Fibroblast of skin of abdomen (primary cell): Measurements from ENCODE around the gene RNF121.
A peak's percentile ranks its signal among the peaks of the same experiment; 100 is the strongest.

Experiments
- DNase-seq: peaks from one replicate; pipeline ENCODE4 v3.0.0-alpha.2; 2013

The RNF121 gene

DNA sequence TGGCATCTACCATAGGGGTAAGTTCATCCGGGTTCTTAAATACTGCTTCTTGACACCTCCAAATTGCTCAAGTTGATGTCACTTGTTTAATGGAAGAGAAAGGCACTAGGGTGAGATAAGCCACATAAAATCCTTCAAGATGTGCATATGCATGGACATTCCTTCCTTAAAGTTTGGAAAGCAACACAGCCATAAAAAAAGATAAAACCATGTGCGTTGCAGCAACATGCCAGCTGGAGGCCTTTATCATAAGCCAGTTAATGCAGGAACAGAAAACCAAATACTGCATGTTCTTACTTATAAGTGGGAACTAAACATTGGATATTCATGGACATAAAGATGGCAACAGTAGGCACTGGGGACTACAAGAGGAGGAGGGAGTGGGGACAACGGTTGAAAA is 61.9 kb downstream of the RNF121 start:
- no peak for DNase-seq

GRCh38 chr11:71991494-71991893 is 62.6 kb downstream of the RNF121 start:
- no peak for DNase-seq

GRCh38 chr11:71992136-71992730 is 63.4 kb downstream of the RNF121 start:
- no peak for DNase-seq

- no peak for DNase-seq
These were observed 65.9 kb downstream of the RNF121 start for GRCh38 chr11:71994786-71995185.

GRCh38 chr11:71995726-71996291 is 67.0 kb downstream of the RNF121 start:
- no peak for DNase-seq

DNA sequence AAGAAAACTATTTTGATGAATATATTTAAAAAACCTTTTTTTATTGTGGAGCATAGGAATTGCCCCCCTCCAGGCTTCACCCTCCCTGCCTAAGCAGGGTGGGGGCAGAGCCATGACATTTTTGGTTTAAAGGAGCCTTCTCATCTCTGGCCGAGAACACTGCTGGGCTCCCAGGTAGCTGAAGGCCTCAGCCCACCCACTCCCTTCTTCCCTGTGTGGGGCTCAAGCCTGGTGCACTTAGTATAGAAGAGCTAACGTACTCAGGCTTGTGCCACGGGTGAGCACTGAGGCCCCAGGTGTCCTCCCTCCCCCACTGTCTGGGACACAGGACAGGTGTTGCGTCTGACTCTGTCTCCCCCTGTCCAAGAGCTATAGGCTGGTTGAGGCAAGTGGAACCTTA is 67.7 kb downstream of the RNF121 start:
- no peak for DNase-seq

GRCh38 chr11:71996946-71997345 is 68.1 kb downstream of the RNF121 start:
- DNase-seq = no peak

DNA sequence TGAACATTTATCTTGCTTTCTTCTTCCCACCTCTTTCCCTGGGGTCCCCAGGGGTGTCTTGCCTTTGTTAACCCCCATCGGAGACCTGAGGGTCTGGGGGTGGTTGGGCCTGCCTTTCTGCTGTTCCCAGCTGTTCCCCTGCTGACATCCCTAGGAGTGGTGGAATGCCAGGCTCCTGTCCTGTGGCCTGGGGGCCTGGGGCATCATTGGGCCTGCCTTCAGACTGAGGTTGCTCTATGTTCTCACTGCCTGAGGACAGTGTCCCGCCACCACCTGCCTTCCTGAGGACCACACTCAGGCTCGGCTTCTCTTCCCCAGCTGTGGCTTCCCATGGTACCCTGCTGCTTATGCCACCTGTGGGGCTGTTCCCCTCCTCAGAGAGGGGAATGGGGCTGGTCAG is 68.7 kb downstream of the RNF121 start:
- no peak for DNase-seq

DNA sequence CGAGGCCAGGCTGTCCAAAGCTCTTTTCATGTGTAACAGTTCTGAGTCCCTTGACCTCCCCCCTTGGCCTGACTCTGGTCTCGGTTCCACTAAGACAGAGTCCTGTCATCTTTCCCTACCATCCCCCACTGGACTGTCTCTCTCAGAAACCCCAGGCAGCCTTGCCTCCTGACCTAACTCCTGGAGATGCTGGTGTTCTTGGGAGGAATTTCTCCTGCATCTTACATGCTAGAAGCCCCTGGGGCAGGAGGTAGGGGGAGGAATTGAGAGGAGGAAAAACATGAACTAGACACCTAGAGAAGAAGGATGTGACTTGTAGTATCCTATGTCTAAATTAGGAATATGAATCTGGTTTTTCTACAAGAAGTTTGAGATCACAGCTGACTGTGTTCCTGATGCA is 69.2 kb downstream of the RNF121 start:
- DNase-seq = no peak

DNA sequence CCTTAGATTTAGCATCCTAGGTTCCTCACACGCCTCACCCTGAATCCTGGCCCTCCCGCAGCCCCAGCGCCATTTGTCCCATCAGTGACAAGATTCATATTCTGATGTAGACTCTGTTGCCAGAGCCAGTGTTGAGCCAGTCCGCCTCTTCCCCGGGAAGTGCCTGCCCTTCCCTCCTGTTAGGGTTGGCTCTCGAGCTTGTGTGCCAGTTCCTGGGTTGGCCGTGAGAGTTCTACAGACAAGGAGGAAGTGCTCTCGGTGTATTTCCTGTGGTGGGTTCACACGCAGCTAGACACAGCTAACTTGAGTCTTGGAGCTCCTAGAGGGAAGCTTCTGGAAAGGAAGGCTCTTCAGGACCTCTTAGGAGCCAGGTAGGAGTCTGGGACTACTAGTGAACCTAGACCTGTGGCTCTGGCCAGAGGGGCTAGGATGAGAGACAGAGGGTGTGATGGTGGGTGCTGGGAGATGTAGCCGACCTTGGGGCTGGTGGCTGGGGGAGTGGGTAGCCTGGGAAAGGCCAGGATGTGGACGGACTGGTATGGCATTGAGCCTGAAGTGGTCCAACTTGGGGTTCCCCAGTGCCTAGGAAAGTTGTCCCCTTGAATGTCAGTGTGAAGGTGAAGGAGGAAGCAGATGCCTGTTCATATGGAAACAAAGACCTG is 69.9 kb downstream of the RNF121 start, which contains the start of gene IL18BP:
TSS of gene IL18BP (plus strand) at position 261 of the 662 bp plus-strand sequence. CDS start 1,076 bp downstream, outside the sequence.
- DNase-seq = no peak

DNA sequence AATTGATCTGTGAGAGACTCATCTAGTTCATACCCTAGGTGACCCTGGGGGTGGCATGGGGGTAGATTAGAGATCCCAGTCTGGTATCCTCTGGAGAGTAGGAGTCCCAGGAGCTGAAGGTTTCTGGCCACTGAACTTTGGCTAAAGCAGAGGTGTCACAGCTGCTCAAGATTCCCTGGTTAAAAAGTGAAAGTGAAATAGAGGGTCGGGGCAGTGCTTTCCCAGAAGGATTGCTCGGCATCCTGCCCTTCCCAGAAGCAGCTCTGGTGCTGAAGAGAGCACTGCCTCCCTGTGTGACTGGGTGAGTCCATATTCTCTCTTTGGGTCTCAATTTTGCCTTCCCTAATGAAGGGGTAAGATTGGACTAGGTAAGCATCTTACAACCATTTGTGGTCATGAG is 70.5 kb downstream of the RNF121 start:
- DNase-seq = peak; percentile 25

- DNase-seq = no peak
These were observed 71.0 kb downstream of the RNF121 start for GRCh38 chr11:71999798-72000197.

DNA sequence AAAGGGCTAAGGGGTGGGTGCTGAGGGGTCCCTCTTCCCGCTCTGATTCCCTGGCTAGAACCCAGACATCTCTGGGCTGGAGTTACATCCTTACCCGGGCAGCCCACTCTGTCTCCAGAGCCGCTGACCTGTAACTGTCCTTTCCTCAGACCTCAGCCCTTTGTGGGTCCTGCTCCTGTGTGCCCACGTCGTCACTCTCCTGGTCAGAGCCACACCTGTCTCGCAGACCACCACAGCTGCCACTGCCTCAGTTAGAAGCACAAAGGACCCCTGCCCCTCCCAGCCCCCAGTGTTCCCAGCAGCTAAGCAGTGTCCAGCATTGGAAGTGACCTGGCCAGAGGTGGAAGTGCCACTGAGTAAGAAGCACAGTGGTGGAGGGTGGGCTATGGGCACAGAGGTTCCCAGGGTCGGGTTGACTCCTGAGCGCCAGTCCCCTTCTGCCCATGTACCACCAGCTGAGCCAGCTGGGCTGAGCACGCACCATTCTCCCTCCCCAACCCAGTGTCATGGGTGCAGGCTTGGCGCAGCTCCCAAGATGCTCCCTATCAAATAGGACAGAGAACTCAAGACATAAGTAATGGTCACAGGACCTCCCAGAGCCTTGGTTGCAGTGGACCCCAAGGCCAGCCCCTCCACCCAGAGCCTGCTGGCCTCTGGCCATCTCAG is 71.5 kb downstream of the RNF121 start:
- DNase-seq = no peak

- no peak for DNase-seq
These were observed 72.4 kb downstream of the RNF121 start for GRCh38 chr11:72001285-72001684.

- peak; percentile 38 for DNase-seq
These were observed 73.2 kb downstream of the RNF121 start for GRCh38 chr11:72001834-72002591.

- no peak for DNase-seq
These were observed 74.3 kb downstream of the RNF121 start for GRCh38 chr11:72002841-72003775.

DNA sequence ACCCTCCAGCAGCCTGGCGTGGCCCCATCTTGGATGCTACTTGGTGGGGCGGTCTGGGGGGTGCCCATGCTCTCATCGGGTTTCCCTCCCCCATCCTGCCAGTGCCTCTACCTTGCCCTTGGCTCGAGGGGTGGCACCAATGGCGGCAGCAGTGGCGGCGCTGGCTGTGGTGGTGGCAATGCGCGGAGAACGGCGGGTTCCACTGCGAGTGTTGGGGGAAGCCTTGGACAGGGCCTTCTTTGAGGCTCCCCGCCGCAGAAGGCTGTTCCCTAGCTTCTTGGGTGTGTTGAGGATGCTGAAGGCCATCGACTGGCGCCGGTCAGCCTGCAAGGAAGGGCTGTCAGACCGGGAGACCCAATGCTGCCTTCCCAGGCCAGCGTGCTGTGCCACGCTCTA is 74.9 kb downstream of the RNF121 start:
- DNase-seq = no peak

DNA sequence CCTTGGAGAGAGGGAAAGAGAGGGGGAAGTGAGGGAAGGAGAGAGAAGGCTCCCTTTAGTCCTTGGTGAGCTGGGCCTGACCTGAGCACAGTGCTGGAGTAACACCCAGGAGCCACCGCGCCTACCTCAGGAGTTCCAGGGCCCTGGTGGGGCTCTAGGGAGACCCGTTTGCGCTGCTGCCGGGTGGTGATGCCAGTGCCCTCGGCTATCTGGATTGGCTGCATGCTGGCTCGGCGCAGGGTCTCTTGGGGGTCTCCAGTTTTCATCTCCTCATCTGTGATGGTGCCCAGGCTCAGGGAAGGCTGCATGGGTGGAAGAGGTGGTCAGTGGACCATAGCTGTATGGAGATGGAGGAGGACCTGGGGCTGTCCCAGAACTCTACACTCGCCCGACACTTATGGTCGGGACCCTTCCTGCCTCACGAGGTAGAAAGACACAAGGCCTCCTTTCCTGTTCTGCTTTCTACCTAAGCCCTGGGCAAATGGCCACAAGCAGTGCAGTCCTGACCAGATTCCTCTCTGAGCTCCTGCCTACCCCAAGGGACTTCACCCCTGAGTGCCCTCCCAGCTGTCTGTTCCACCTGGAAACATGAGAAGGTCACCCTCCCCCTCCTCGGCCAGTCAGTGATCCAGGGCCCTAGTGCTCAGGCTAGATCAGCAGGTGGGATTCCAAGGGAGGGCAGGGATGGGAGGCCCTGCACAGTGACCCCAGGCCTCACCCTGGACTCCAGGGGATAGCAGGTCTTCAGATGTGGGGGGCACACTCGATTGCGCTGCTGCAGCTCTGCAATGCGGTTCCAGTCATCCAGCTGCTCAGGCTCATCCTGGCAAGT is 75.9 kb downstream of the RNF121 start:
- DNase-seq = no peak

DNA sequence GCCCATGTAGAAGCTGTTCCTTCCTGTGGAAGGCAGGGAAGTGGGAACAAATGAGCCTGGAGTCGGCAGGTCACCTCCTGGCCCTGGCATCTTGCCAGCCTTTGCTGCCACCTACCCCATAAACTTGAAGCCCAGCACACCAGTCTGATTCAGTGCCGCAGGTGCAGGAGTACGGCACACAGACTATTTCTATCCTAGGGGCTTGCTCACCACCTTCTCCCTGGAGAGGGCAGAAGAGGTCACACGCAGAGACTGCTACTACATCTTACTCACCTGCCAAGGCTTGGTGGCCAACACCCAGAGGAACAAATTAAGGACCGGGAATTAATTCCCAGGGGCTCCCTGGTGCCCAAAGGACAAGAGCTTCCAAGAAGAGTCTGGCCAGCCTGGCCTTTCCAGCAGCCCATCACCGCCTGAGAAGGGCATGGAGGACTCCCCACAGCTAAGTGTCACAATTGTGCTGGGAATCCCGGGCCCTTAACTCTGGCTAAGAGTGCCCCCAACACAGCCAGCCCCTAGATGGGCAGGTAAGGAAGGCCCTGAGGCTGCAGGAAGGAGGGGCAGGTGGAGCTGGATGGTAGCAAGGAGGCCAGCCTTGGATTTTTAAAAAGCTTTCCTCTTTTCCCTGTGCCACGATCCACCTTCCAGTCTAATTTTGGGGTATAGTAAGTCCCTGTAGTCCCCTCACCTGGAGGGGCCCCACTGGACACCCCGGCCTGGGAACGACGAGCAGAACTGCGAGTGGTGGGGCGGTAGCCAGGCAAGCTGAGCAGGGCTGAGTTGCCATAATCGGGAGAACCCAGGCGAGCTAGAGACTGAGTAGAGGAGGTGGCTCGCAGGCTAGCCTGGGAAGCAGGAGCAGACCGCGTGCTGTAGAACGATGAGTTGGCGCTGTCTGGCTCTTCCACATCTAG is 76.8 kb downstream of the RNF121 start:
- no peak for DNase-seq
